ENCODE results near the gene TRIM8. TPM values are rescaled to one million over a fixed set of nuclear protein-coding genes. Genes with fewer than 3 reads are reported as not detected.

The TRIM8 gene
- total and polyA plus RNA-seq, 2 donors (not counting 1 experiment from before 2014, with no cell fraction given): 44.9 to 74.4 TPM

GRCh38 chr10:102595897-102596296 is 48.4 kb upstream of the TRIM8 start:
- Histone ChIP-seq H3K9me3 (ENCODE audit: control extremely low read depth in 1 of 3, control insufficient read depth in 2 of 3, insufficient read depth in 1 of 3, low read length in 2 of 3) (no peaks in the 10 kb centered on the region), H3K4me1 (ENCODE audit: control insufficient read depth in 2 of 2, insufficient read depth in 2 of 2, low read length in 2 of 2) (no peaks in the 10 kb centered on the region), H3K27me3 (replicated peaks in 1 of 4; ENCODE audit: control extremely low read depth in 1 of 4, control insufficient read depth in 3 of 4, insufficient read depth in 4 of 4, low read length in 3 of 4) (no peaks in the 10 kb centered on the region), H3K9ac (ENCODE audit: low read length) (no peak overlapping the region), H3K79me2 (ENCODE audit: control insufficient read depth, insufficient read depth, low read length) (peaks cover 7% of the 10 kb centered on the region), H3K4me3 (ENCODE audit: control extremely low read depth in 1 of 5, extremely low read depth in 1 of 5, insufficient read depth in 1 of 5, low read depth in 2 of 5, low read length in 4 of 5) (no peak overlapping the region), H3K27ac (ENCODE audit: low read length in 2 of 2) (no peak overlapping the region), H2AFZ (ENCODE audit: insufficient read depth, low read depth, low read length, poor library complexity, severe bottlenecking) (no peak overlapping the region), H3K4me2 (replicated peaks; ENCODE audit: low read depth, low read length, poor library complexity, severe bottlenecking) (no peak overlapping the region), H3K36me3 (replicated peaks in 1 of 2; ENCODE audit: control extremely low read depth in 1 of 2, control insufficient read depth in 1 of 2, extremely low read depth in 1 of 2, insufficient read depth in 2 of 2, low read length in 1 of 2) (peaks cover 0 to 61% of the 10 kb centered on the region in 2 experiments), H4K20me1 (ENCODE audit: control insufficient read depth, insufficient read depth, low read length, poor library complexity, severe bottlenecking) (peaks cover 11% of the 10 kb centered on the region)
- H3K9me3 Mint-ChIP-seq (ENCODE audit: insufficient read depth): no peaks in the 10 kb centered on the region
- POLR2A ChIA-PET: no interaction called here
- CTCF ChIA-PET: interaction anchor here (0.9 to 1.4 kb wide), 7 partner anchors 9 to 426 kb away, joined by 3 to 6 read pairs (median 4); no protein-coding TSS in a partner anchor
- no peaks in the 10 kb centered on the region for H3K4me1 Mint-ChIP-seq
- 85% methylated on average over 4 of the region's 4 CpGs for WGBS (ENCODE audit: insufficient coverage)
- H3K27me3 Mint-ChIP-seq: no peaks in the 10 kb centered on the region
- no peak for DNase-seq
- ATAC-seq (ENCODE audit: low read depth): no peak
- intact Hi-C loops (cut with micrococcal nuclease): no loop called here
- no peak overlapping the region for H3K4me3 Mint-ChIP-seq
- TF ChIP-seq CTCF (IDR thresholded peaks at IDR 0.05) (no peak), EZH2 (IDR thresholded peaks at IDR 0.05; ENCODE audit: borderline replicate concordance, insufficient read depth, low read depth, low read length, poor library complexity, severe bottlenecking) (no peak)
- H3K27ac Mint-ChIP-seq: no peak overlapping the region

GRCh38 chr10:102596506-102596971 is 47.7 kb upstream of the TRIM8 start:
- ATAC-seq (ENCODE audit: low read depth): peak; percentile 51
- H3K27me3 ChIP-seq (replicated peaks in 1 of 4; ENCODE audit: control extremely low read depth in 1 of 4, control insufficient read depth in 3 of 4, insufficient read depth in 4 of 4, low read length in 3 of 4): no peaks in the 10 kb centered on the region
- no peaks in the 10 kb centered on the region for H3K9me3 ChIP-seq (ENCODE audit: control extremely low read depth in 1 of 3, control insufficient read depth in 2 of 3, insufficient read depth in 1 of 3, low read length in 2 of 3)
- Mint-ChIP-seq H3K27me3 (no peaks in the 10 kb centered on the region), H3K4me1 (no peaks in the 10 kb centered on the region), H3K4me3 (no peak overlapping the region), H3K9me3 (ENCODE audit: insufficient read depth) (no peaks in the 10 kb centered on the region), H3K27ac (no peak overlapping the region)
- H3K9ac ChIP-seq (ENCODE audit: low read length): no peak overlapping the region
- no peak overlapping the region for H3K4me2 ChIP-seq (replicated peaks; ENCODE audit: low read depth, low read length, poor library complexity, severe bottlenecking)
- peaks cover 7% of the 10 kb centered on the region for H3K79me2 ChIP-seq (ENCODE audit: control insufficient read depth, insufficient read depth, low read length)
- no CpG with 5 or more reads among the region's 3 CpGs for WGBS (ENCODE audit: insufficient coverage)
- no peaks in the 10 kb centered on the region for H3K4me1 ChIP-seq (ENCODE audit: control insufficient read depth in 2 of 2, insufficient read depth in 2 of 2, low read length in 2 of 2)
- H3K36me3 ChIP-seq (replicated peaks in 1 of 2; ENCODE audit: control extremely low read depth in 1 of 2, control insufficient read depth in 1 of 2, extremely low read depth in 1 of 2, insufficient read depth in 2 of 2, low read length in 1 of 2): peaks cover 1 to 67% of the 10 kb centered on the region in 2 experiments
- TF ChIP-seq EZH2 (IDR thresholded peaks at IDR 0.05; ENCODE audit: borderline replicate concordance, insufficient read depth, low read depth, low read length, poor library complexity, severe bottlenecking): no peak
- TF ChIP-seq CTCF (IDR thresholded peaks at IDR 0.05): peak; percentile 69
- no peak overlapping the region for H2AFZ ChIP-seq (ENCODE audit: insufficient read depth, low read depth, low read length, poor library complexity, severe bottlenecking)
- intact Hi-C loops (cut with micrococcal nuclease): no loop called here
- no peak overlapping the region for H3K4me3 ChIP-seq (ENCODE audit: control extremely low read depth in 1 of 5, extremely low read depth in 1 of 5, insufficient read depth in 1 of 5, low read depth in 2 of 5, low read length in 4 of 5)
- no peak overlapping the region for H3K27ac ChIP-seq (ENCODE audit: low read length in 2 of 2)
- CTCF ChIA-PET: interaction anchor here (0.6 to 1.4 kb wide), 6 partner anchors 9 to 427 kb away, joined by 3 to 6 read pairs (median 4); no protein-coding TSS in a partner anchor
- POLR2A ChIA-PET: no interaction called here
- peaks cover 9% of the 10 kb centered on the region for H4K20me1 ChIP-seq (ENCODE audit: control insufficient read depth, insufficient read depth, low read length, poor library complexity, severe bottlenecking)
- DNase-seq: peak; percentile 40
